ENCODE data around the gene TOGARAM2.

The TOGARAM2 gene

GRCh38 chr2:28952836-28953211, 28.3 kb upstream of the TOGARAM2 start:
- no peaks in the 10 kb centered on the region for H3K27me3 ChIP-seq (ENCODE audit: insufficient read depth, poor library complexity, severe bottlenecking)
- ATAC-seq (ENCODE audit: low read depth): no peak
- TF ChIP-seq CTCF (IDR thresholded peaks at IDR 0.05; ENCODE audit: poor library complexity, severe bottlenecking): no peak
- peak overlapping the region; percentile 22 for H3K27ac ChIP-seq (ENCODE audit: poor library complexity, severe bottlenecking)
- peaks cover 19% of the 10 kb centered on the region for H3K4me1 ChIP-seq (ENCODE audit: insufficient read depth, poor library complexity, severe bottlenecking)
- no peak overlapping the region for H3K4me3 ChIP-seq (ENCODE audit: severe bottlenecking)
- H3K9me3 ChIP-seq (ENCODE audit: severe bottlenecking): no peaks in the 10 kb centered on the region
- H3K36me3 ChIP-seq (ENCODE audit: low read depth): peaks cover 19% of the 10 kb centered on the region
- no peak for DNase-seq (ENCODE audit: low spot score)

GRCh38 chr2:28955467-28955866, 25.6 kb upstream of the TOGARAM2 start:
- ATAC-seq (ENCODE audit: low read depth) (no peak), DNase-seq (ENCODE audit: low spot score) (no peak)
- Histone ChIP-seq H3K4me3 (ENCODE audit: severe bottlenecking) (no peak overlapping the region), H3K9me3 (ENCODE audit: severe bottlenecking) (no peaks in the 10 kb centered on the region), H3K4me1 (ENCODE audit: insufficient read depth, poor library complexity, severe bottlenecking) (peaks cover 19% of the 10 kb centered on the region), H3K27ac (ENCODE audit: poor library complexity, severe bottlenecking) (no peak overlapping the region), H3K36me3 (ENCODE audit: low read depth) (no peaks in the 10 kb centered on the region), H3K27me3 (ENCODE audit: insufficient read depth, poor library complexity, severe bottlenecking) (no peaks in the 10 kb centered on the region)
- TF ChIP-seq CTCF (IDR thresholded peaks at IDR 0.05; ENCODE audit: poor library complexity, severe bottlenecking): no peak

GRCh38 chr2:28956415-28956826, 24.7 kb upstream of the TOGARAM2 start:
- no peak for TF ChIP-seq CTCF (IDR thresholded peaks at IDR 0.05; ENCODE audit: poor library complexity, severe bottlenecking)
- H3K4me1 ChIP-seq (ENCODE audit: insufficient read depth, poor library complexity, severe bottlenecking): peaks cover 19% of the 10 kb centered on the region
- H3K27me3 ChIP-seq (ENCODE audit: insufficient read depth, poor library complexity, severe bottlenecking): no peaks in the 10 kb centered on the region
- H3K4me3 ChIP-seq (ENCODE audit: severe bottlenecking): peak overlapping the region; percentile 6
- H3K9me3 ChIP-seq (ENCODE audit: severe bottlenecking): no peaks in the 10 kb centered on the region
- no peaks in the 10 kb centered on the region for H3K36me3 ChIP-seq (ENCODE audit: low read depth)
- ATAC-seq (ENCODE audit: low read depth) (peak; percentile 55), DNase-seq (ENCODE audit: low spot score) (no peak)
- H3K27ac ChIP-seq (ENCODE audit: poor library complexity, severe bottlenecking): no peak overlapping the region

- H3K4me1 ChIP-seq (ENCODE audit: insufficient read depth, poor library complexity, severe bottlenecking): peaks cover 14% of the 10 kb centered on the region
- TF ChIP-seq CTCF (IDR thresholded peaks at IDR 0.05; ENCODE audit: poor library complexity, severe bottlenecking): peak; percentile 81
- no peaks in the 10 kb centered on the region for H3K36me3 ChIP-seq (ENCODE audit: low read depth)
- no peaks in the 10 kb centered on the region for H3K9me3 ChIP-seq (ENCODE audit: severe bottlenecking)
- H3K4me3 ChIP-seq (ENCODE audit: severe bottlenecking): peak overlapping the region; percentile 6
- DNase-seq (ENCODE audit: low spot score) (no peak), ATAC-seq (ENCODE audit: low read depth) (peak; percentile 19; the same call in 1 of the 3 replicates)
- H3K27me3 ChIP-seq (ENCODE audit: insufficient read depth, poor library complexity, severe bottlenecking): no peaks in the 10 kb centered on the region
- no peak overlapping the region for H3K27ac ChIP-seq (ENCODE audit: poor library complexity, severe bottlenecking)
These were observed 24.2 kb upstream of the TOGARAM2 start for GRCh38 chr2:28956890-28957289.

GRCh38 chr2:28958689-28959088, 22.4 kb upstream of the TOGARAM2 start:
- peaks cover 7% of the 10 kb centered on the region for H3K4me1 ChIP-seq (ENCODE audit: insufficient read depth, poor library complexity, severe bottlenecking)
- no peak overlapping the region for H3K4me3 ChIP-seq (ENCODE audit: severe bottlenecking)
- H3K27ac ChIP-seq (ENCODE audit: poor library complexity, severe bottlenecking): no peak overlapping the region
- DNase-seq (ENCODE audit: low spot score): no peak
- no peaks in the 10 kb centered on the region for H3K27me3 ChIP-seq (ENCODE audit: insufficient read depth, poor library complexity, severe bottlenecking)
- TF ChIP-seq CTCF (IDR thresholded peaks at IDR 0.05; ENCODE audit: poor library complexity, severe bottlenecking): peak; percentile 87
- H3K36me3 ChIP-seq (ENCODE audit: low read depth): no peaks in the 10 kb centered on the region
- no peaks in the 10 kb centered on the region for H3K9me3 ChIP-seq (ENCODE audit: severe bottlenecking)
- peak; percentile 64 for ATAC-seq (ENCODE audit: low read depth)
